ENCODE results near the gene CUL9. TPM values are rescaled to one million over a fixed set of nuclear protein-coding genes. Genes with fewer than 3 reads are reported as not detected.
A peak's percentile ranks its signal among the peaks of the same experiment; 100 is the strongest.

CUL9 gene
- polyA plus RNA-seq, 3 donors, result 2.9 to 68.8 (median 3.8) TPM

GRCh38 chr6:43170931-43171706 is 10.9 kb upstream of the CUL9 start, which contains the start of gene SRF:
Gene SRF (plus strand): TSS chr6:43171269. CDS start chr6:43171657, 388 bp downstream.
- peak; percentile 98 to 99 (median 98) for DNase-seq
- H3K36me3 Mint-ChIP-seq, result peaks cover 16 to 22% of the 10 kb centered on the region in 2 donors
- peaks cover 38% of the 10 kb centered on the region for H3K79me2 ChIP-seq (ENCODE audit: insufficient read depth, low read length)
- peaks cover 0 to 5% (median 1%) of the 10 kb centered on the region in 3 donors for H3K27me3 Mint-ChIP-seq (ENCODE audit: low read depth in 3 of 3)
- no peaks in the 10 kb centered on the region for H3K27me3 ChIP-seq (ENCODE audit: control insufficient read depth in 2 of 2, insufficient read depth in 2 of 2, low read length in 2 of 2)
- TF ChIP-seq CTCF (IDR thresholded peaks at IDR 0.05), result peak; percentile 82
- H3K4me2 ChIP-seq (replicated peaks; ENCODE audit: extremely low read depth, low read length, poor library complexity, severe bottlenecking), result peak within 1 kb of the TSS; percentile 98
- H4K20me1 ChIP-seq (ENCODE audit: insufficient read depth, low read length), result peaks cover 29% of the 10 kb centered on the region
- intact Hi-C loops (cut with micrococcal nuclease), result loop anchor here (5.0 to 10.0 kb wide), 6 partner anchors 74 to 426 kb away; partner anchors contain the start of genes POLR1C (in 2 of the 2), YIPF3 (in 2 of the 2), CUL7 (in 1 of the 2) and KLC4 (in 1 of the 2)
- H3K4me3 Mint-ChIP-seq, result peak within 1 kb of the TSS; percentile 99 to 100
- peaks cover 41% of the 10 kb centered on the region for H3K4me1 Mint-ChIP-seq
- H3K27ac Mint-ChIP-seq, result peak within 1 kb of the TSS; percentile 96 to 100 (median 98)
- no peaks in the 10 kb centered on the region for H3K9me3 ChIP-seq (replicated peaks in 1 of 2; ENCODE audit: control insufficient read depth in 1 of 2, insufficient read depth in 1 of 2, low read length in 2 of 2)
- peak within 1 kb of the TSS; percentile 100 for H2AFZ ChIP-seq (ENCODE audit: insufficient read depth, low read depth, low read length, poor library complexity, severe bottlenecking)
- peaks cover 43 to 49% of the 10 kb centered on the region in 2 donors for H3K4me1 ChIP-seq (ENCODE audit: control insufficient read depth in 1 of 2, insufficient read depth in 2 of 2, low read length in 2 of 2)
- WGBS (ENCODE audit: insufficient coverage), result under 1% methylated on average over 82 of the region's 83 CpGs
- H3K4me3 ChIP-seq (replicated peaks in 1 of 3; ENCODE audit: low read depth in 2 of 3, low read length in 3 of 3), result peak within 1 kb of the TSS; percentile 72 to 91 (median 90)
- H3K9ac ChIP-seq (ENCODE audit: insufficient read depth, low read length, poor library complexity, severe bottlenecking), result peak within 1 kb of the TSS; percentile 86
- peaks cover 7 to 9% of the 10 kb centered on the region in 2 donors for H3K36me3 ChIP-seq (replicated peaks in 1 of 2; ENCODE audit: control insufficient read depth in 1 of 2, insufficient read depth in 2 of 2, low read length in 2 of 2)
- H3K27ac ChIP-seq (ENCODE audit: low read depth in 1 of 2, low read length in 2 of 2), result peak within 1 kb of the TSS; percentile 82 to 92
- no peaks in the 10 kb centered on the region for H3K9me3 Mint-ChIP-seq

GRCh38 chr6:43171707-43172103 is 10.3 kb upstream of the CUL9 start:
- peaks cover 0 to 5% (median 1%) of the 10 kb centered on the region in 3 donors for H3K27me3 Mint-ChIP-seq (ENCODE audit: low read depth in 3 of 3)
- peaks cover 42% of the 10 kb centered on the region for H3K79me2 ChIP-seq (ENCODE audit: insufficient read depth, low read length)
- intact Hi-C loops (cut with micrococcal nuclease), result loop anchor here (5.0 to 10.0 kb wide), 6 partner anchors 73 to 427 kb away; partner anchors contain the start of genes POLR1C (in 2 of the 2), YIPF3 (in 2 of the 2), CUL7 (in 1 of the 2) and KLC4 (in 1 of the 2)

More at GRCh38 chr6:43171707-43172103, 10.3 kb upstream of the CUL9 start:
- peak overlapping the region; percentile 38 to 96 (median 81) for H3K27ac Mint-ChIP-seq
- H3K36me3 ChIP-seq (replicated peaks in 1 of 2; ENCODE audit: control insufficient read depth in 1 of 2, insufficient read depth in 2 of 2, low read length in 2 of 2), result peaks cover 13 to 15% of the 10 kb centered on the region in 2 donors
- H3K9ac ChIP-seq (ENCODE audit: insufficient read depth, low read length, poor library complexity, severe bottlenecking), result peak overlapping the region; percentile 86
- H3K36me3 Mint-ChIP-seq, result peaks cover 22 to 28% of the 10 kb centered on the region in 2 donors
- peak overlapping the region; percentile 99 to 100 for H3K4me3 Mint-ChIP-seq
- H4K20me1 ChIP-seq (ENCODE audit: insufficient read depth, low read length), result peaks cover 33% of the 10 kb centered on the region
- H3K4me3 ChIP-seq (replicated peaks in 1 of 3; ENCODE audit: low read depth in 2 of 3, low read length in 3 of 3), result peak overlapping the region; percentile 72 to 91 (median 90)
- H3K9me3 Mint-ChIP-seq, result no peaks in the 10 kb centered on the region
- H3K9me3 ChIP-seq (replicated peaks in 1 of 2; ENCODE audit: control insufficient read depth in 1 of 2, insufficient read depth in 1 of 2, low read length in 2 of 2), result no peaks in the 10 kb centered on the region
- no peak for TF ChIP-seq CTCF (IDR thresholded peaks at IDR 0.05)
- peak overlapping the region; percentile 100 for H2AFZ ChIP-seq (ENCODE audit: insufficient read depth, low read depth, low read length, poor library complexity, severe bottlenecking)
- H3K4me2 ChIP-seq (replicated peaks; ENCODE audit: extremely low read depth, low read length, poor library complexity, severe bottlenecking), result peak overlapping the region; percentile 98
- H3K4me1 Mint-ChIP-seq, result peaks cover 42% of the 10 kb centered on the region
- H3K27me3 ChIP-seq (ENCODE audit: control insufficient read depth in 2 of 2, insufficient read depth in 2 of 2, low read length in 2 of 2), result no peaks in the 10 kb centered on the region
- peaks cover 43 to 49% of the 10 kb centered on the region in 2 donors for H3K4me1 ChIP-seq (ENCODE audit: control insufficient read depth in 1 of 2, insufficient read depth in 2 of 2, low read length in 2 of 2)
- peak overlapping the region in 1 of 2 donors; percentile 92 for H3K27ac ChIP-seq (ENCODE audit: low read depth in 1 of 2, low read length in 2 of 2)
- DNase-seq, result no peak
- under 1% methylated on average over 57 of the region's 57 CpGs for WGBS (ENCODE audit: insufficient coverage)

Data from CD14-positive monocyte (primary cell).